ENCODE measurements around the gene CAVIN3. TPM values are rescaled to one million over a fixed set of nuclear protein-coding genes. Genes with fewer than 3 reads are reported as not detected.

Gene CAVIN3
- total and polyA plus RNA-seq, 4 donors = 14.3 to 107 (median 24.0) TPM

GRCh38 chr11:6327806-6328205 lies 7.5 kb upstream of the CAVIN3 start:
- H3K27ac ChIP-seq (ENCODE audit: low read depth, low read length) = no peak overlapping the region
- H3K27me3 ChIP-seq (ENCODE audit: control insufficient read depth, insufficient read depth, low read length) = no peaks in the 10 kb centered on the region
- no peaks in the 10 kb centered on the region for H3K9me3 ChIP-seq (ENCODE audit: control insufficient read depth, insufficient read depth, low read length)
- no peaks in the 10 kb centered on the region for H3K4me1 ChIP-seq (ENCODE audit: control insufficient read depth, insufficient read depth, low read length)
- H3K36me3 ChIP-seq (ENCODE audit: control insufficient read depth, insufficient read depth, low read length) = no peaks in the 10 kb centered on the region
- no peak for DNase-seq (ENCODE audit: low read depth in 4 of 6, low spot score in 6 of 6)
- no peak overlapping the region for H3K4me3 ChIP-seq (ENCODE audit: low read depth, low read length)

GRCh38 chr11:6326985-6327384 lies 6.7 kb upstream of the CAVIN3 start:
- DNase-seq (ENCODE audit: low read depth in 4 of 6, low spot score in 6 of 6) = no peak
- Histone ChIP-seq H3K27me3 (ENCODE audit: control insufficient read depth, insufficient read depth, low read length) (no peaks in the 10 kb centered on the region), H3K27ac (ENCODE audit: low read depth, low read length) (no peak overlapping the region), H3K4me1 (ENCODE audit: control insufficient read depth, insufficient read depth, low read length) (no peaks in the 10 kb centered on the region), H3K4me3 (ENCODE audit: low read depth, low read length) (no peak overlapping the region), H3K9me3 (ENCODE audit: control insufficient read depth, insufficient read depth, low read length) (no peaks in the 10 kb centered on the region), H3K36me3 (ENCODE audit: control insufficient read depth, insufficient read depth, low read length) (no peaks in the 10 kb centered on the region)
- WGBS (ENCODE audit: insufficient coverage) = no CpG with 5 or more reads among the region's 2 CpGs

- Histone ChIP-seq H3K4me3 (ENCODE audit: low read depth, low read length) (no peak overlapping the region), H3K27ac (ENCODE audit: low read depth, low read length) (no peak overlapping the region), H3K27me3 (ENCODE audit: control insufficient read depth, insufficient read depth, low read length) (no peaks in the 10 kb centered on the region), H3K36me3 (ENCODE audit: control insufficient read depth, insufficient read depth, low read length) (no peaks in the 10 kb centered on the region), H3K4me1 (ENCODE audit: control insufficient read depth, insufficient read depth, low read length) (peaks cover 2% of the 10 kb centered on the region), H3K9me3 (ENCODE audit: control insufficient read depth, insufficient read depth, low read length) (no peaks in the 10 kb centered on the region)
- no peak for DNase-seq (ENCODE audit: low read depth in 4 of 6, low spot score in 6 of 6)
Observed at GRCh38 chr11:6326303-6326702, 6.0 kb upstream of the CAVIN3 start.

- WGBS (ENCODE audit: insufficient coverage) = 43% methylated on average over 1 of the region's 1 CpG
- peaks cover 11% of the 10 kb centered on the region for H3K27me3 ChIP-seq (ENCODE audit: control insufficient read depth, insufficient read depth, low read length)
- peaks cover 3% of the 10 kb centered on the region for H3K36me3 ChIP-seq (ENCODE audit: control insufficient read depth, insufficient read depth, low read length)
- H3K4me3 ChIP-seq (ENCODE audit: low read depth, low read length) = no peak overlapping the region
- no peak for DNase-seq (ENCODE audit: low read depth in 4 of 6, low spot score in 6 of 6)
- peaks cover 27% of the 10 kb centered on the region for H3K4me1 ChIP-seq (ENCODE audit: control insufficient read depth, insufficient read depth, low read length)
- H3K9me3 ChIP-seq (ENCODE audit: control insufficient read depth, insufficient read depth, low read length) = no peaks in the 10 kb centered on the region
- H3K27ac ChIP-seq (ENCODE audit: low read depth, low read length) = no peak overlapping the region
Observed at GRCh38 chr11:6323291-6323905, 3.1 kb upstream of the CAVIN3 start.

- peaks cover 27% of the 10 kb centered on the region for H3K4me1 ChIP-seq (ENCODE audit: control insufficient read depth, insufficient read depth, low read length)
- peak in 1 of 6 donors; percentile 15 for DNase-seq (ENCODE audit: low read depth in 4 of 6, low spot score in 6 of 6)
- H3K36me3 ChIP-seq (ENCODE audit: control insufficient read depth, insufficient read depth, low read length) = peaks cover 3% of the 10 kb centered on the region
- H3K4me3 ChIP-seq (ENCODE audit: low read depth, low read length) = no peak overlapping the region
- 77% methylated on average over 1 of the region's 2 CpGs for WGBS (ENCODE audit: insufficient coverage)
- no peaks in the 10 kb centered on the region for H3K9me3 ChIP-seq (ENCODE audit: control insufficient read depth, insufficient read depth, low read length)
- H3K27ac ChIP-seq (ENCODE audit: low read depth, low read length) = peak overlapping the region; percentile 98
- peaks cover 11% of the 10 kb centered on the region for H3K27me3 ChIP-seq (ENCODE audit: control insufficient read depth, insufficient read depth, low read length)
Observed at GRCh38 chr11:6321961-6322362, 1.7 kb upstream of the CAVIN3 start.

- WGBS (ENCODE audit: insufficient coverage) = 85% methylated on average over 9 of the region's 12 CpGs
- Histone ChIP-seq H3K4me3 (ENCODE audit: low read depth, low read length) (no peak overlapping the region), H3K27ac (ENCODE audit: low read depth, low read length) (peak overlapping the region; percentile 98), H3K9me3 (ENCODE audit: control insufficient read depth, insufficient read depth, low read length) (no peaks in the 10 kb centered on the region), H3K4me1 (ENCODE audit: control insufficient read depth, insufficient read depth, low read length) (peaks cover 27% of the 10 kb centered on the region), H3K27me3 (ENCODE audit: control insufficient read depth, insufficient read depth, low read length) (peaks cover 14% of the 10 kb centered on the region), H3K36me3 (ENCODE audit: control insufficient read depth, insufficient read depth, low read length) (peaks cover 3% of the 10 kb centered on the region)
- DNase-seq (ENCODE audit: low read depth in 4 of 6, low spot score in 6 of 6) = no peak
Observed at GRCh38 chr11:6321356-6321755, 1.1 kb upstream of the CAVIN3 start.

GRCh38 chr11:6319704-6320410 lies 444 bp downstream of the CAVIN3 start:
- H3K27ac ChIP-seq (ENCODE audit: low read depth, low read length) = peak overlapping the region; percentile 98

GRCh38 chr11:6319001-6319703 lies 1.1 kb downstream of the CAVIN3 start:
- peaks cover 3% of the 10 kb centered on the region for H3K36me3 ChIP-seq (ENCODE audit: control insufficient read depth, insufficient read depth, low read length)
- no peaks in the 10 kb centered on the region for H3K9me3 ChIP-seq (ENCODE audit: control insufficient read depth, insufficient read depth, low read length)
- peak overlapping the region; percentile 98 for H3K27ac ChIP-seq (ENCODE audit: low read depth, low read length)
- DNase-seq (ENCODE audit: low read depth in 4 of 6, low spot score in 6 of 6) = peak in 1 of 6 donors; percentile 38
- H3K4me3 ChIP-seq (ENCODE audit: low read depth, low read length) = peak overlapping the region; percentile 65
- peaks cover 14% of the 10 kb centered on the region for H3K27me3 ChIP-seq (ENCODE audit: control insufficient read depth, insufficient read depth, low read length)
- WGBS (ENCODE audit: insufficient coverage) = 24% methylated on average over 32 of the region's 37 CpGs
- peaks cover 30% of the 10 kb centered on the region for H3K4me1 ChIP-seq (ENCODE audit: control insufficient read depth, insufficient read depth, low read length)

More at GRCh38 chr11:6319704-6320410, 444 bp downstream of the CAVIN3 start:
- no peaks in the 10 kb centered on the region for H3K9me3 ChIP-seq (ENCODE audit: control insufficient read depth, insufficient read depth, low read length)
- peak overlapping the region; percentile 65 for H3K4me3 ChIP-seq (ENCODE audit: low read depth, low read length)
- peaks cover 30% of the 10 kb centered on the region for H3K4me1 ChIP-seq (ENCODE audit: control insufficient read depth, insufficient read depth, low read length)
- DNase-seq (ENCODE audit: low read depth in 4 of 6, low spot score in 6 of 6) = peak in 3 of 6 donors; percentile 19 to 83 (median 69)
- H3K27me3 ChIP-seq (ENCODE audit: control insufficient read depth, insufficient read depth, low read length) = peaks cover 14% of the 10 kb centered on the region
- H3K36me3 ChIP-seq (ENCODE audit: control insufficient read depth, insufficient read depth, low read length) = peaks cover 3% of the 10 kb centered on the region
- 11% methylated on average over 50 of the region's 50 CpGs for WGBS (ENCODE audit: insufficient coverage)

GRCh38 chr11:6318204-6318603 lies 2.1 kb downstream of the CAVIN3 start:
- WGBS (ENCODE audit: insufficient coverage) = 84% methylated on average over 4 of the region's 4 CpGs
- H3K4me1 ChIP-seq (ENCODE audit: control insufficient read depth, insufficient read depth, low read length) = peaks cover 30% of the 10 kb centered on the region
- DNase-seq (ENCODE audit: low read depth in 4 of 6, low spot score in 6 of 6) = no peak
- peaks cover 14% of the 10 kb centered on the region for H3K27me3 ChIP-seq (ENCODE audit: control insufficient read depth, insufficient read depth, low read length)
- no peak overlapping the region for H3K4me3 ChIP-seq (ENCODE audit: low read depth, low read length)
- H3K36me3 ChIP-seq (ENCODE audit: control insufficient read depth, insufficient read depth, low read length) = peaks cover 3% of the 10 kb centered on the region
- H3K9me3 ChIP-seq (ENCODE audit: control insufficient read depth, insufficient read depth, low read length) = no peaks in the 10 kb centered on the region
- peak overlapping the region; percentile 98 for H3K27ac ChIP-seq (ENCODE audit: low read depth, low read length)
